ENCODE data around the gene MICB.

GRCh38 chr6:31525932-31526591, 28.1 kb downstream of the MICB start:
- TF ChIP-seq CTCF (IDR thresholded peaks at IDR 0.05) (no peak), POLR2AphosphoS5 (IDR thresholded peaks at IDR 0.05) (no peak), POLR2A (IDR thresholded peaks at IDR 0.05) (no peak)
